AG09319 (cell line): Measurements from ENCODE around the gene ARPC2.

Source experiments
- DNase-seq: peaks from one replicate; pipeline ENCODE4 v3.0.0-alpha.2; 2010; ENCODE audit warnings: low read depth; ENCODE audit errors: extremely low read depth
- TF ChIP-seq, protein P1 (sequence below): IDR thresholded peaks from 2 replicates; pipeline ENCODE4 v1.5.1; 2011; ENCODE audit warnings: low read depth, mild to moderate bottlenecking, inconsistent platforms, low read length, moderate library complexity

The ARPC2 gene

DNA sequence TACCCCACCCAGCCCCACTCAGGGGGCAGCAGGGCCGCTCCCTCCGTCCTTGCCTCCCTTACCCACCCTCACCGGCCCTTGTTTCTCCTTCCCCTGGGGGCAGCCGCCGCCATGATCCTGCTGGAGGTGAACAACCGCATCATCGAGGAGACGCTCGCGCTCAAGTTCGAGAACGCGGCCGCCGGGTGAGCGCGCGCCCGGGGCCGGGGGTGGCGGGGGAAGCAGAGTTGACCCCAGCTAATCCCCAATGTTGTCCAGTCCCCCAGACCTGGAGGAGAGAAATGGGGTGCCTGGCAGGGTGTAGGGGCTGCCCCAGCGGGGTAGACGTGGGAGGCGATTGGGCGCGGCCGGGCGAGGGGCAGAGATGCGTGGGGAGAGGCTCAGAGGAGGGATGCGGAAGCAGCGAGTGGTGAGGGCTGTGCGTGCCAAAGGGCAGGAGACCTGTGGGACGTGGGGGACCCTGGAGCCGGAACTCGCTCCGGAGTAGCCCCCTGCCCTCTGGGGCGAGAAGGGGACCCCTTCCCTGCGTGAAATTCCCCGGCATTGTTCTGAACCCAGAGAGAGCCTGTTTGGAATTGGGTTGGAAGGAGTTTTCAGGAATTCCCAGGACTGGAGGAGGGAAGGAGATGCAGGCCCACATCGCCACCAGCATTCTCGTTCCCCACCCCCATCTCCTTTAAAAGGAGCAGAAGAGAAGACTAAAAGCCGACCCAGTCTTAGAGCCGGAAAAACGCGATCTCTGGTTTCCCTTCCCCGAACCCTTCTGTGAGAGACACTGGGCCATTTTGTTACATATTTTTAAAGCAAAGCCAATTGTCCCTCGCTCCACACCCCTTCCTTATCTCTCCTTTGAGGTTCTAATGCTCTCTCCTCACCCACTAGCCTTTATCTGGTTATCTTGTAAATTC, 625 bp downstream of the ARPC2 start:
- no peak for DNase-seq

DNA sequence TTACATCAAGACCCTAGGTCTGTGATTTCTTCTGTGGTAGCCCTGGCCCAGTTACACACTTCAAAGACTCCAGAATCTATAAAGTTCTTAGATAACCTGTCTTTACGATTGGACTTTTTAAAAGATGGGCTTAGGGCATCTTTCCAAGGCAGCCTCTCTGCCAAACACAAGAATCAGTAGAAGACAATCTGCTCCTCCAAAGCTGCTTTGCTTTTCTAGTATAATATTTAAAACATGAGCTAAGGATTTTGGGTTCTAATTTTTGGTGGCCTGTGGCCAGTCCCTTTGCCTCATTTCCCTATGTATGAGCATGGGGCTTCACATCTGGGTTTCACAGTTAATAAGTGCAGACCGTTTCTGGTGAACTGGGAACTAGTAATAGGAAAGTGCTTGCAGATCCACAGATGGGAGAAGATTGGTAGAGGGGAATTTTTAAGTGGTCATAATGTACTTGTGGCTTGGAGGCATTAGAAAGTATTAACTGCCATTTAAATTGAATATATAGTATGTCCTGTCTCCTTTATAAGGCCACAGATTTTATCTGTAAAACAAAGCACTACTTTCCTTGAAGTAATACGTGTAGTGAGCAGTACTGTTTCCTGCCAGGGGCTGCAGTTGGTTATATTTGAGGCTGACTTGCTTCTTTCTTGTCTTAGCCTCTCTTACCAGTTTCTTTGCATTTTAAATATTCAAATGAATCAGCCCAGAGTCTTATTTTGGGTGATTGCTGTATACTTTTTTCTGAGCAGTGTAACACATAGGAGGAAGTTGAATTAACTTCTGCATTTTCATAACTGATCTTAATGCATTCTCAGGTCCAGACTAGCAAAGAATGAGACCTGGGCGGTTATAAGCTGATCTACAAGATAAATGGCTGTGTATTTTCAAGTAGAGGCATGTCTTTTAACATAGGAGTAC, 1.5 kb downstream of the ARPC2 start:
- TF ChIP-seq, protein P1, sequence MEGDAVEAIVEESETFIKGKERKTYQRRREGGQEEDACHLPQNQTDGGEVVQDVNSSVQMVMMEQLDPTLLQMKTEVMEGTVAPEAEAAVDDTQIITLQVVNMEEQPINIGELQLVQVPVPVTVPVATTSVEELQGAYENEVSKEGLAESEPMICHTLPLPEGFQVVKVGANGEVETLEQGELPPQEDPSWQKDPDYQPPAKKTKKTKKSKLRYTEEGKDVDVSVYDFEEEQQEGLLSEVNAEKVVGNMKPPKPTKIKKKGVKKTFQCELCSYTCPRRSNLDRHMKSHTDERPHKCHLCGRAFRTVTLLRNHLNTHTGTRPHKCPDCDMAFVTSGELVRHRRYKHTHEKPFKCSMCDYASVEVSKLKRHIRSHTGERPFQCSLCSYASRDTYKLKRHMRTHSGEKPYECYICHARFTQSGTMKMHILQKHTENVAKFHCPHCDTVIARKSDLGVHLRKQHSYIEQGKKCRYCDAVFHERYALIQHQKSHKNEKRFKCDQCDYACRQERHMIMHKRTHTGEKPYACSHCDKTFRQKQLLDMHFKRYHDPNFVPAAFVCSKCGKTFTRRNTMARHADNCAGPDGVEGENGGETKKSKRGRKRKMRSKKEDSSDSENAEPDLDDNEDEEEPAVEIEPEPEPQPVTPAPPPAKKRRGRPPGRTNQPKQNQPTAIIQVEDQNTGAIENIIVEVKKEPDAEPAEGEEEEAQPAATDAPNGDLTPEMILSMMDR, result no peak
- no peak for DNase-seq

More for the DNA sequence above, 625 bp downstream of the ARPC2 start:
- TF ChIP-seq, protein P1, result no peak

DNA sequence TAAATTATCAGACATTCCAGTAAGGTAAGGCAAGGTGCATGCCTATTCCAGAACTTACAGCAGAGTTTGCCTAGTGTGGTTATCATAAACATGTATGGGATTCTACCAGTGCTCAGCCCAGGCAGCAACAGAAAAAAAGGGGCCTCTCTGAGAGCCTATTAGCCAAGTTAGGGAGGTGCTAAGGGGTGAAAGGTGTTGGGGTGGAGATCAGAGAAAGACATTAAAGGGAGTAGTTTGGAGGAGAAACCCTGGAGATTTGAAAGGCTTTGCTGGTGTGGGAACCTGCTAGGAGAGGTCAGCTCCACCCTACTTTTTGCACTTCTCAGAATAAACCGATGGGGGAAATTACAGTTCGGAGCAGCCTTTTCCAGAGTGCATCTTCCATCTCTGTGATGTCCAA, 2.9 kb downstream of the ARPC2 start:
- TF ChIP-seq, protein P1, result no peak
- DNase-seq, result no peak

DNA sequence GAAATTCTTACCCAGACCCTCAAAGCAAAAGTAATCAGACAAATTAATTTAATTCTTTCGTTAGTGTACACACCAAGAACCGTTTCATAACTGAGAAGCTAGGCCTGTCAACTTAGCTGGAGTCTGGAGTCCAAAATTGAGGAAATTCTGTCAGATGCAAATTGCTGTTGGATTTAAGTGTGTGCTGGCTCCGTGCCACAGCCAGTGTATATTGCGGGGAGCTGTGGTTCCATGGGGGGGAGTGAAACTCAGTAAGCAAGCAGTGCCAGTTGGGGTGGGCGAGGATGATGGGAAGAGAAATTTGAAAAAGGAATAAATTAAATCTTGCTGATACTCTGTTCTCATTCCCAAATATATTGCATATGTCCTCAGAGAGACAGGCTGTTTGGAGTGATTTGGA, 4.0 kb downstream of the ARPC2 start:
- no peak for DNase-seq
- TF ChIP-seq, protein P1, result no peak

DNA sequence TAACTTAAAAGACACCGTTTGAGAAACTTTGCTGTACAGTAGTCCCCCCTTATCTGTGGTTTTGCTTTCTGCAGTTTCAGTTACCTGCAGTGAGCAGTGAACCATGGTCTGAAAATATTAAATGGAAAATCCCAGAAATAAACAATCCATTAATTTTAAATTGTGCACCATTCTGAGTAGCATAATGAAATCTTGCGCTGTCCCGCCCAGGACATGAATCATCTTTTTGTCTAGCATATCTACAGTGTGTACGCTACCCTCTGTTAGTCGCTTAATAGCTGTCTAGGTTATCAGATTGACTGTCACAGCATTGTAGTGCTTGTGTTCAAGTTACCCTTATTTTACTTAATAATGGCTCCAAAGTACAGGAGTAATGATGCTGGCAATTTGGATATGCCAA, 6.1 kb downstream of the ARPC2 start:
- no peak for DNase-seq
- TF ChIP-seq, protein P1, result no peak

DNA sequence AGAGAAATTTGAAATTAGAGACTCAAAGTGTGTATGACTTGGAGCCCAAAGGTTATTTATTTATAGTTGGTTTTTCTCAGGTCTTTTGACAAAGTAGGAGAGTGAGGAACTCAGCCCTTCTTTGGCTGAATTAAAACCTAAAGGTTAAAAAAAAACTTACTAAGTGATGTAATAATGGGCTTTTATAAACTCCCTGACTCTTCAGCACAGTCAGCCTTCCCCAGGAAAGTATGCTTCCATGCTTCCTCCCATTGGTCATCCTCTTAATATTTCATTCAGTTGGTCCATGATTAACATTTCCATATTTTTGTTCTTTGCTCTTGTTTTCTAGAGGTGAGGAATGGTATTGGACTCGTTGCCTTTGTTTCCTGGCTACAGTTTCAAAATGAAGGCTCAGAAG, 7.2 kb downstream of the ARPC2 start:
- no peak for DNase-seq
- TF ChIP-seq, protein P1, result no peak

DNA sequence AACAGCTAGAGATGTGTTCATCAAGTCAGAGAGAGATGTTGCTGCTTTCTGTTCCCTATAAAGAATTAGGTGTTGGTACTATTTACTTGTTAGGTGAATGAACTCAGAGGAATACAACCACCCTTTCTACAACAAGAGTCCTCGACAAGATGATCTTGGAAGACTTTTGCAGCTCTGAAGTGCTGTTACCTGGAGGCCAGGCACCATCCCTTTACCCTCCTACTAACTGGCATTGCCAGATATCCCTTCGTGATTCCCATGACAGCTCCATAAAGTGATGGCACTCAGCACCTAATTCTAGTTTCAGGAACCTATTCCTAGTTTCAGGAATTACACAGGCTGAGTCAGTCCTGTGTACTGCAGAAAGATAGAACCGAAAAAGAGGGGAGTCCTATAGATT, 9.9 kb downstream of the ARPC2 start:
- no peak for DNase-seq
- TF ChIP-seq, protein P1, result no peak
